Ectodermal cell (in vitro differentiated cells): ENCODE data around the gene PTDSS2.

Source experiments
- H3K27ac ChIP-seq: 2 replicates; pipeline ENCODE4 v1.7.0; 2013; ENCODE audit warnings: mild to moderate bottlenecking, low read depth, low read length; ENCODE audit not compliant: insufficient read depth, poor library complexity, severe bottlenecking
- H3K27me3 ChIP-seq: 2 replicates; pipeline ENCODE4 v1.7.0; 2013; ENCODE audit warnings: mild to moderate bottlenecking, low read length; ENCODE audit not compliant: insufficient read depth, control insufficient read depth, poor library complexity, severe bottlenecking
- H3K36me3 ChIP-seq: one replicate; pipeline ENCODE4 v1.7.0; 2013; ENCODE audit warnings: low read length; ENCODE audit not compliant: control insufficient read depth, insufficient read depth
- H3K4me1 ChIP-seq: one replicate; pipeline ENCODE4 v1.7.0; 2013; ENCODE audit warnings: low read length; ENCODE audit not compliant: control insufficient read depth, insufficient read depth
- H3K4me3 ChIP-seq: 2 replicates; pipeline ENCODE4 v1.7.0; 2013; ENCODE audit warnings: low read depth, low read length, control low read depth; ENCODE audit not compliant: insufficient read depth
- H3K9me3 ChIP-seq: 2 replicates; pipeline ENCODE4 v1.7.0; 2013; ENCODE audit warnings: mild to moderate bottlenecking, low read length, moderate library complexity; ENCODE audit not compliant: control insufficient read depth
- WGBS, 2 experiments: methylation state at CpG; one replicate each; pipeline ENCODE4 v1.1.7; 2013; ENCODE audit warnings: missing lambda C conversion rate in 2 of 2; 5-methylcytosine and 5-hydroxymethylcytosine counted together

The PTDSS2 gene

GRCh38 chr11:532986-533585 lies 83.0 kb downstream of the PTDSS2 start:
- Histone ChIP-seq H3K4me1 (peaks cover 13% of the 10 kb centered on the region), H3K9me3 (no peaks in the 10 kb centered on the region), H3K27me3 (peaks cover 23% of the 10 kb centered on the region), H3K36me3 (peaks cover 22% of the 10 kb centered on the region), H3K4me3 (no peak overlapping the region), H3K27ac (no peak overlapping the region)
- WGBS, 2 experiments: 96 to 97% methylated on average over 33 of the region's 33 CpGs

GRCh38 chr11:533586-534395 lies 83.7 kb downstream of the PTDSS2 start:
- H3K4me3 ChIP-seq: peak overlapping the region; percentile 82
- H3K36me3 ChIP-seq: peaks cover 22% of the 10 kb centered on the region
- no peak overlapping the region for H3K27ac ChIP-seq
- H3K9me3 ChIP-seq: no peaks in the 10 kb centered on the region
- H3K27me3 ChIP-seq: peaks cover 30% of the 10 kb centered on the region
- 95 to 96% methylated on average over 37 of the region's 37 CpGs for WGBS, 2 experiments
- H3K4me1 ChIP-seq: peaks cover 15% of the 10 kb centered on the region

- H3K9me3 ChIP-seq: no peaks in the 10 kb centered on the region
- H3K4me3 ChIP-seq: peak overlapping the region; percentile 82
- H3K27me3 ChIP-seq: peaks cover 30% of the 10 kb centered on the region
- peaks cover 15% of the 10 kb centered on the region for H3K4me1 ChIP-seq
- H3K36me3 ChIP-seq: peaks cover 22% of the 10 kb centered on the region
- H3K27ac ChIP-seq: no peak overlapping the region
- whole genome bisulfite sequencing, 2 experiments: 14 to 15% methylated on average over 66 of the region's 66 CpGs
These were observed 84.5 kb downstream of the PTDSS2 start for GRCh38 chr11:534396-535209.

DNA sequence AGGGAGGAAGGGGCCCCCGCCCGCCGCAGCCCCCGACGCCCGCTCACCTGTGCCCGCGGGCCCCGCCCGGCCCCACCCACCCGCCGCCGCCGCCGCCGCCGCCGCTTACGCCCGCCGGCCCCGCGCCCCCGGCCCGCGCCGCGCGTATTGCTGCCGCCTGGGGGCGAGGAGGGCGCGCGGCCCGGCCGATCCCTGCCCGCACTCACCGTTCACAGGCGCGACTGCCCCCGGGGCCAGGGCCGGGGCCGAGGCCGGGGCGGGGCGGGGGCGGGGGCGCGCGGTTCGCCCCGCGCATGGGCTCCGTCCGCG lies 85.1 kb downstream of the PTDSS2 start:
- Histone ChIP-seq H3K27me3 (peaks cover 30% of the 10 kb centered on the region), H3K36me3 (peaks cover 22% of the 10 kb centered on the region), H3K4me3 (peak overlapping the region; percentile 82), H3K9me3 (no peaks in the 10 kb centered on the region), H3K27ac (no peak overlapping the region), H3K4me1 (peaks cover 15% of the 10 kb centered on the region)
- WGBS, 2 experiments: 0 to 1% methylated on average over 56 of the region's 56 CpGs

GRCh38 chr11:535519-536454 lies 85.7 kb downstream of the PTDSS2 start, which contains the start of gene HRAS:
Gene HRAS (minus strand): TSS chr11:535576.
- H3K27ac ChIP-seq: no peak within 1 kb of the TSS
- 1 to 2% methylated on average over 97 of the region's 97 CpGs for WGBS, 2 experiments
- peaks cover 30% of the 10 kb centered on the region for H3K27me3 ChIP-seq
- no peaks in the 10 kb centered on the region for H3K9me3 ChIP-seq
- H3K4me1 ChIP-seq: peaks cover 19% of the 10 kb centered on the region
- peaks cover 22% of the 10 kb centered on the region for H3K36me3 ChIP-seq
- H3K4me3 ChIP-seq: peak within 1 kb of the TSS; percentile 82

DNA sequence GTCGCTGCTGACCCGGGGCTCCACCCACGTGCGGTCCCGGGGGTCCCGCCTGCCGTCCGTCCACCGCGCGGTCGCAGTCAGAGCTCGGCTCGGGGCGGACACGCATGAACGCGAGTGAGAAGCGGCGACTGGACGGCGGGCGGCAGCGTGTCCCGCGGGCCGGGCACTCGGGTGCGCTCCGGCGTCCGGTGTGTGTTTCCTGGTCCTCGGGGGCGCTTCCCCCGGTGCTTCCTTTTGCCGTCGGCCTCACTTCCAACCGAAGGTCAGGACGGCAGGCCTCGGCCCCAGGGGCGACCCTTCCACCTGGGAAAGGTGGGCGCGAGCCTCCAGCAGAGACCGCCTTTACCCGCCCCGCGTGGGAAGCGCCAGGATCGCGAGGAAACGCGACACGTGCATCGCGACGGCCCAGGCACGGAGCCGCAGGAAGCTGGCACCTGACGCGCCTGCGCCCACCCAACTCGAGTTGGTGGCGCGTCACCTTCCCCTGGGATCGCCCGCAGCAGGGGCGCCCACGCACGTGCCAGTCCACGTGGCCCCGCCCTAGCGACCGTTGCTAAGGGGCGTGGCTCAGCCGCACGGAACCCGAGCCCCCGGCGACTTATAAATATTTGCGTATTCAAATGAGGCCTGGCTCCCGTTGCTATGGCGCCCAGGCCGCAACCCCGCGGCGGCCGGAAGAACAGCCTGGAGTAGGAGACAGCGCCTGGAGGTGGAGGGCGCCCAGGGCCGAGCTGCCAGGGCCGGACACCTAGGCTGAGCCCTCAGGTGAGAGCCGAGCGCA lies 87.0 kb downstream of the PTDSS2 start, which contains the start of gene LRRC56:
Gene LRRC56 (plus strand): TSS at position 687 of the 781 bp plus-strand sequence. CDS start 3,158 bp downstream, outside the sequence.
- WGBS, 2 experiments: 6 to 7% methylated on average over 93 of the region's 93 CpGs
- Histone ChIP-seq H3K36me3 (peaks cover 16% of the 10 kb centered on the region), H3K27ac (no peak within 1 kb of the TSS), H3K9me3 (no peaks in the 10 kb centered on the region), H3K27me3 (peaks cover 30% of the 10 kb centered on the region), H3K4me3 (peak within 1 kb of the TSS; percentile 24), H3K4me1 (peaks cover 23% of the 10 kb centered on the region)

DNA sequence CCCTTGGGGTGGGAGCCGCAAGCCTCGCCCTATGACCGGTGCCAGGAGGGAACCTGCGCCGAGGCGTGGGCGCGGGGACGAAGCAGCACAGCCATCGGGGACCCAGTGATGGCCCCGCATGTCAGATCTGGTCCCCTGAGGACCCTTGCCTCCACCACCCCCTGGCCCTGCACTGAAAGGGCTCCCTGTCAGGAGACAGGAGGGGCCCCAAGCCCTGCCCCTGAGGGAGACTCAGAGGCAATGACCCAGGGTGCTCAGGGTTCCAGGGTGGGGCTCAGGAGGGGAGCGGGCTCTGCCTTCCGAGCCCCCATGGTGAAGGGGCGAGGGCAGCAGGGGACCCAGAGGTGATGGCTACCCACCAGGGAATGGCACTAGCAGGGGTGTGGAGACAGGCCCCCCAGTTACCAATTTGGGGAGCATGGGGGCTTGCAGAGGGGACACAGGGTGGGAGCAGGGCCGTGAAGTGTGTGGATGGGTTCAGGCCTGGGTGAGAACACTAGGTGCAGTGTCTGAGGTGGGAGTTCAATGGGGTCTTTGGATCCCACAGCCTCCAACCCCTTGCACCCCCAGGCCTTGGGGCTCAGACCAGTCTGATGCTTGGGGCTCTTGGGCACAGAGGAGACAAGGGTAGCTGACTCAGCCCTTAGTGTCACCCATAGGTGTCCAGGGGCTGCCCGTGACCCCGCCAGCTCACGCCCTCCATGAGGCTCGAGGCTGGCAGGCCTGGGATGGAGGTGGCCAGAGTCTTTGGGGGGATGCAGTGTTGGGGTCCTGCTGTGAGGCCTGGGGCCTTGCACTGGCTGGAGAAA lies 87.7 kb downstream of the PTDSS2 start:
- Histone ChIP-seq H3K36me3 (peaks cover 8% of the 10 kb centered on the region), H3K27me3 (peaks cover 30% of the 10 kb centered on the region), H3K4me1 (peaks cover 23% of the 10 kb centered on the region), H3K4me3 (peak overlapping the region; percentile 24), H3K9me3 (no peaks in the 10 kb centered on the region), H3K27ac (no peak overlapping the region)
- 48 to 51% methylated on average over 19 of the region's 19 CpGs for WGBS, 2 experiments

GRCh38 chr11:538431-539051 lies 88.5 kb downstream of the PTDSS2 start:
- Histone ChIP-seq H3K27me3 (peaks cover 30% of the 10 kb centered on the region), H3K4me1 (peaks cover 23% of the 10 kb centered on the region), H3K36me3 (peaks cover 4% of the 10 kb centered on the region), H3K4me3 (no peak overlapping the region), H3K9me3 (no peaks in the 10 kb centered on the region), H3K27ac (no peak overlapping the region)
- 94 to 95% methylated on average over 20 of the region's 20 CpGs for WGBS, 2 experiments
